Stimulated activated CD8-positive, alpha-beta memory T cell treated with anti-CD3 and anti-CD28 coated beads, Interleukin-7, amount 100 ng/mL, for 1 hour (primary cell): ENCODE measurements around the gene ITGB4.
"Not testable (repeated sequence)": the region's sequence is repeated elsewhere in the genome, so short reads cannot be mapped to it uniquely, and the experiment has no call there.

ENCODE experiments used
- DNase-seq, 2 donors: peaks; one replicate each; pipeline ENCODE4 v3.0.0-alpha.2; 2020; ENCODE audit warnings: low read depth in 2 of 2

Gene ITGB4

GRCh38 chr17:75771334-75772281, 50.3 kb downstream of the ITGB4 start:
- DNase-seq = no peak

- no peak for DNase-seq
Measured at GRCh38 chr17:75773121-75773807, 52.0 kb downstream of the ITGB4 start.

GRCh38 chr17:75773808-75774470, 52.7 kb downstream of the ITGB4 start:
- DNase-seq = no peak

- no peak for DNase-seq
Measured at GRCh38 chr17:75774471-75774990, 53.3 kb downstream of the ITGB4 start.

- DNase-seq = no peak
Measured at GRCh38 chr17:75774991-75775668, 53.9 kb downstream of the ITGB4 start.

GRCh38 chr17:75776386-75777295, 55.4 kb downstream of the ITGB4 start:
- DNase-seq = no peak

GRCh38 chr17:75777296-75777922, 56.1 kb downstream of the ITGB4 start:
- DNase-seq = no peak

GRCh38 chr17:75778066-75778860, 57.0 kb downstream of the ITGB4 start:
- not testable (repeated sequence) for DNase-seq

- DNase-seq = peak; percentile 44 to 48
Measured at GRCh38 chr17:75778861-75779249, 57.6 kb downstream of the ITGB4 start.

GRCh38 chr17:75779250-75779986, 58.2 kb downstream of the ITGB4 start:
- DNase-seq = peak; percentile 81 to 83

GRCh38 chr17:75779987-75780889, 59.0 kb downstream of the ITGB4 start:
- DNase-seq = no peak

- no peak for DNase-seq
Measured at GRCh38 chr17:75783069-75783783, 62.0 kb downstream of the ITGB4 start.

GRCh38 chr17:75783803-75784472, 62.7 kb downstream of the ITGB4 start:
- no peak for DNase-seq

- DNase-seq = peak; percentile 86 to 88
Measured at GRCh38 chr17:75784473-75785015, 63.3 kb downstream of the ITGB4 start, which contains the start of gene UNK. UNK (plus strand) TSS chr17:75784806; CDS start chr17:75784881, 75 bp downstream.

GRCh38 chr17:75785016-75785890, 64.0 kb downstream of the ITGB4 start:
- peak in 1 of 2 donors; percentile 80 for DNase-seq
